ENCODE data around the gene INPP5D.

Gene INPP5D

DNA sequence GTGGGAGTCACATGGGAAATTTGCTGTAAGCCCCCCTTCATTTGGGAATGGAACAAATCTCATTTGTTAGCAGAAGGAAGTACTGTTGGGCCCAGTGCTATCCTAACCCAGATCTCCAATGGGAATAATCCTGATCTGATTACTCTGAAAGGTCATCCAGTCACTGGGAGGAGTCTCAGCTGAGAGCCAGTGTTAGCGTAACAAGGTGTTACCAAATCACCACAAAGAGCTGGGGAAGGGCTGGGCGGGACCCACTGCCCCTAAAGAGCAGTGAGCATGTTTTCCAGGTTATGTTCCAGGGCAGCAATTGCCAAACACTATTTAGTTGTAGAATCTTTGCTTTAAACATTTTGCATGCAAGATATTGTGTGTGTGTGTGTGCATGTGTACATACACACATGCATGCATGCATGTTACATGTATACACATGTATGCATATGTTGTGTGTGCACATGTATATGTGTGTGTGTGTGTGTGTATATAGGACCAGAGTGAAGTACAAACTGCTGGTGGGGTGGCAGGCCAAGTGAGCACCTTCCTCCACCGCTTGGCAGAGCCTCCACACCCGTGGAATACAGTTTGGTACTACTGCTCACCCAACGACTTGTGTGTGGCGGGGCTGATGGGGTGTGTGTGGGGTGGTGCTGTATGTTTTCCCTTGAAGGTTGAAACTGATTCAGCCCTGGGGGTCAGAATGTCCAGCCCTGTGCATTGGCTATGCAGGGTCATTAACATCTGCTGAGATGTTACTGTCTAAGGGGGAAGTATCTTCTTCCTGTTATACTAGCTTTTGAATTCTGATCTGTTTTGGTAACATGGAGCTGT, 15.2 kb downstream of the INPP5D start:
- peak; percentile 47 for DNase-seq (ENCODE audit: low spot score)

DNA sequence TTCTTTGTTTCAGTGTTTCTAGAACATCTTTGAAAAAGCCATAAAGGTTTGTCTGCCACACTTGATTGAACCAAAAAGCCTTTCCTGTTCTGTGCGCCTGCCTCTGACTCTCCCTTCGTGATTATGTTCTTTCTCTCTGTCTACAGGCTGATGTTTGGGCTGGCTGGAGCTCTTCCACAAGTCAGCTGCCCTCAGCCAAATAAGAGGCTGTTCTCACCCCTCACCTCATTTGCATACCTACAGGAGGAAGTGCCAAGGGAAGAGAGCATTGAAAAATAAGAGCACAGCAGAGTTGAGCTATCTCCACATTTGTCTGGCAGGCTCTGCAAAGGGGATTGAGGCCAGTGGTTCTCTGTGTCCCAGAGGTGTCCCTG, 15.8 kb downstream of the INPP5D start:
- peak; percentile 78 for DNase-seq (ENCODE audit: low spot score)

DNA sequence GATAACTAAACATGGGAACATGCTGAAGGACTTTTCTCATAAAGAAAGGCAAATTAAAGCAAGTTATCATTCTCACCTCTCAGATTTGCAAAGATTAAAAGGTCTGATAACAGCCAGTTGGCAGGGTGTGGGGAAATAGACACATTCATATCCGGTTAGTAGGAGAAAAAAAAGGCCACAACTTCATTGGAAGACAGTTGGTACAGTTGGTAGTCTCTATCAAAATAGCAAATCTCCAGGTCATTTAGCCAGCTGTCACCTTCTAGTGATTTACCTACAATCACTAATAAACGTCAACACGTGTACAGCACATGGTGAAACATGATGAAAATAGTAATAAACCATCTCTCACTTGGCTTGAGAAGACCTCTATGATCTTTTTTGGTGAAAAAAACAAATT, 16.6 kb downstream of the INPP5D start:
- DNase-seq (ENCODE audit: low spot score), result no peak

DNA sequence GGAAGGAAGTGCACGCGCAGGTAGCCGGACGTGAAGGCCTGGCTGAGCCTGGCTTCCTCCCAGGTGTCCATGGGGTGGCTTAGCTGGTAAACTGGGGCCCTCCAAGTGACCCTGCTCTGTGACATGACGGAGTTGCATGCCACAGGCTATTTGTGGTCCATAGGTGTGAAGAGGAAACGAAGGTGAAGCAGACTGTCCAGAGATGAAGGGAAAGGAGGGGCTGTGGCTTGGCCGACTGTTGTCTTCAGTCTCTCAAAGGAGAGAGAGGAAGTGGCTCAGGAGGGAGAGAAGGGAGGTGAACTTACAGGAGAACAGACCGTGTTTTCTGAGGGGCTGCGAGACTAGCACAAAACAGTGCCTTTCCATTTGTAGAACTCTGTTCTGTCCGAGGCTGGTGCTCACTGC, 19.3 kb downstream of the INPP5D start:
- DNase-seq (ENCODE audit: low spot score), result no peak

DNA sequence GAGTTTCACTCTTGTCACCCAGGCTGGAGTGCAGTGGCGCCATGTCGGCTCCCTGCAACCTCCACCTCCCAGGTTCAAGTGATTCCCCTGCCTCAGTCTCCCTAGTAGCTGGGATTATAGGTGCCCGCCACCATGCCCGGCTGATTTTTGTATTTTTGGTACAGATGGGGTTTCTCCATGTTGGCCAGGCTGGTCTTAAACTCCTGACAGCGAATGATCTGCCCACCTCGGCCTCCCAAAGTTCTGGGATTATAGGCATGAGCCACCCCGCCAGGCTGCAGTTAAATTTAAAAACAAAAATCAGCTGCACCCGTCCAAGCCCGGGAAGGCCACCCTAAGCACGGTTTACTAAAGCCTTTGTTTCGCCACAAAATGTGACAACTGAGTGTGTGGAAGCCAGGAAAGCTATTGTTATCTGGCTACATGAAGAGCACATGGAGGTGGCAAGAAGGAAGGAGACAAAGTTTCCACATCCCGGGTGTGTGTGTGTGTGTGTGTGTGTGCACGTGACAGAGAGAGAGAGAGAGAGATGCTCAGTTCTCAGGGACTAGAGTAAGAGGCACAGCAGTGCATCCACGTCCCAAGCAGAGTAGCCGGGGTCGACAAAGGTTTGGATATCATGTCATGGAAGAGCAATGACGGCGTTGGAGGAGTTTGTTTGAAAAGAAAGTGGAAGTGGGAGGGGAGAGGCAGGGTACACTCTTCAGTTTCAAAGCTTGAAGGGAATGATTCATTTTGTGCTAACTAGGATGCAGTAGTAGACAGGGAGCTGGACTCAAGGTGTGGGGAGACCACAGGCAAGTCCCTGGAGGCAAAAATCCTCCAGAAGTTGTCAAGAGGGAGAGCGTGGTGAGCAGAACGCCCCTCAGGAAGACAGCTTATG, 20.1 kb downstream of the INPP5D start:
- no peak for DNase-seq (ENCODE audit: low spot score)

DNA sequence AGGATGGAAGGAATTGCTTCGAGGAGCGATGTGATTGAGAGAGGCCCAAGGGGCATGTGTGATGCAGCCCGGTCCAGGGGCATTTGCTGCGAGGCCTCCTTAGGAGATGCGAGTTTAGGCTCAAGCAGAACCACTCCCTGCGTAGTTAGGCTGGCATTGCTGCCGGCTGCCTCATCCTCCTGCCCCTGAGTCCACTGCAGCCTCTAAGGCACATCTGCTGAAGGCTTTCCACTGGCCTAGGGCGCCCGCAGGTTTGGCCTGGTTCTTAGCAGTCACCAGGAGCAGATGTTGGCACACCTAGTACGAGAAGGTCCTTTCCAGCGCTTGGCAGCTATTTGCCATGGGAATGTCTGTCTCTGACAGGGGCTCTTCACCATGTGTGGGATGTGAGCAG, 20.7 kb downstream of the INPP5D start:
- no peak for DNase-seq (ENCODE audit: low spot score)

DNA sequence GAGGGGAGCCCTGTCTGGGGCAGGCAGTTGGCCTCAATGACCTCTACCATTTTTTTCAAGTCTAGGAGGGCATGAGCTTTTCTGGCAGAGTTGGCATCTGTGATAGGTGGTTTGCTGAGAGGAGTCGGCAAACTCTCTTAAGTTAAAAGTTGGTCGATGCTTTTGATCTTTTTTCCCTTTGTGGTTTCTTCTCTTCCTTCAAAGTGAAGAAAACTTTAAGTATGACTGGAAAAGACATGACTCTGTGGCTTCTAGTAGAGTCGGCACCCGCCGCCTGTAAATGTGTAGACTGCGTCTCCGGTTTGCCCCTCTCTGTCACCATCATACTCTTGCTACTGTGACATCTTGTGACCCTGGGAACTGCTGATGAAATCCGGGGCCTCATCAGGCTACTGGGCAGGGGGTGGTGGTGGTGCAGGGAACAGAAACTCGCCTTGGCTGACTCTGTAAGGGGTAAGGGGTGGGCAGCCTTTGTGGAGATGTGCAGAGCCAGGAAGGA, 21.1 kb downstream of the INPP5D start:
- DNase-seq (ENCODE audit: low spot score), result no peak

DNA sequence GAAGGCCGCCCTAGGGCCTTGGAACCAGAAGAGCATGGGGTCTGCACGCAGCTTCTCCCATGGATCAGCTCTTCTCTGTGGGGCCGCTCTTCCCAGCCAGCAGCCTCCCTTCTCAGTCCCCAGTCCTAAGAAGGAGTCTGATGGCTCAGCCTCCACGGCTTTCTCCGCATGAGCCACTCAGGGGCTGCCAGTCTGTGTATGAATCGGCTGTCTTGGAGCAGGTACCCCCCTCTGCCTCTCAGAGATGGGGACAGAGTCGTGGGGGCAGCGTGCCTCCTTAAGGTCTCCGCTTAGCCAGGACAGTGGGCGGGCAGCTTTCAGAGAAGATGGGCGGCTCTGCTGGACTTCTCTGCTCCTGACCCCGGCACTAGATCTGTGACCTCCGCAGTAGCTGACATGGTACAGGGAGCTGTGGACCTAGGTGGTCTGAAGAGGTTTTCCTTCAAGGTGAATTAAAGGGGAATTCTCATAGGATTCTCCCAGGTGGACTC, 21.6 kb downstream of the INPP5D start:
- DNase-seq (ENCODE audit: low spot score), result no peak

DNA sequence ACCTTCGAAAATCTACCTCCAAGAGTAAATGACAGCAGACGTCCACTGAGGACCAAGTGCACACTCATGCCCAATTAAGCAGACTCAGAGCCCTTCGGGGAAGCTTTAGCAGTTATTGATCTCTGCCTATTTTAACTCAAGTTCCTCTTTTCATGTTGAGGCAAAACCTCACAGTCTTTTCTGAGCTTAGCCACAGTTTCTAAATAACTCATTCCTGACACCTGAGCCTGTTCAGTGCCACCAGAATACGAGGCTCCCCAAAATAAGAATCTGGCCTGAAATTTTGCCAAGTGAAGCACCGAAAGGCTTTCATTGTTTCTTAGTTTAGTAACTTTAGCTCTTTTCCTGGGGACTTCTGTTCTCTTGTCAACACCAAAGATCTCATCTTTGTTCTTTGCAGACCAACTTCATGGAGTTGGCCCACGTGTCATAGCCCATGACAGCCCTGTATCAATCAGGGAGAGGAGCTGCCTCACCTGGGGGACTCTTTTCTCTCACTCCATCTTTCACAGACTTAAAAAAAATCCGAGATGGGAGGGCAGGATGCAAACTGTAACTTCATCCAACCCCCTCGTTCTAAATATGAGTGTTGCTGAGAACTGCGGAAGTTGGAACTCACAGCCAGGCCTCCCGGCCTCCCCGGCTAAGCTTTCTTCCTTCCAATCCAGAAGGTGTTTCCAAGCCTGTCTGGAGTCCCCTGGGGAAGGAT, 22.2 kb downstream of the INPP5D start:
- no peak for DNase-seq (ENCODE audit: low spot score)

DNA sequence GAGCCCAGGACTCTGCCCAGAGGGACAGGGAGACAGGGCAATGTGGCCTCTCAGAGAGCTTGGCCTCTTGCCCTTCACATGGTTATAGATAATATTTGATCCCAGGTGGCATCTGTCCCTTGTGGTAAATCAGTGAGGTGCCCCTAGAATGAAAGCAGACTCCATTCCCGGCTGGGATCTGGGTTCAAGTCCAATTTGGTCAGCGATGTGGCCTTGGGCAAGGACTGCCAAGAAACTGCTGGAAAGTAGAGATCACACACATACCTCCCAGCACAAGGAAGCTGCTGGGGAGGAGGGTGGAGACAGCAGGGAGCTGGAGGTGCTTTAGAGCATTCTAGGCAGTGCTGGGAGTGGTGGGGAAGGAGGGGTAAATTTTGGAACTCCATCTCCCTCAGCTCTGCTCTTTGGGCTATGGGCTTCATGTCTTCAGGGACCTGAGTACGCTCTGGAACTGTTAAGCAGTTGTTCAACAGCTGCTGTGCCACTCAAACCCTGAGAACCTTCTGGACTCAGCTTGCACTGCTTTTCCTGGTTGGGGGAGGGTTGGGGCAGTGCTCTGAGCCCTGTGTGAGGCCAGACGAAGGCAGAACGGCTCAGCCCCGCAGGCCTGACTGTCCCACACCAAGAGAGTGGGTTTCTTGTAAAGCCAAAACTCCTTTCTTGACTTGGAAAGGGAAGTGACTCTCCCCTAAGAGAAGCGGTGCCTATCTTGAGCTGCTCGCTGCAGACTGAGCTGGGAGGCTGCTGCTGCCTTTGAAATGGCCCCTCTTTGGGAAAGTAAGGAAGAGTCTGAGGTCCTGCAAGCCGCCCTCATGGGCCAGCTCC, 23.0 kb downstream of the INPP5D start:
- DNase-seq (ENCODE audit: low spot score), result no peak

DNA sequence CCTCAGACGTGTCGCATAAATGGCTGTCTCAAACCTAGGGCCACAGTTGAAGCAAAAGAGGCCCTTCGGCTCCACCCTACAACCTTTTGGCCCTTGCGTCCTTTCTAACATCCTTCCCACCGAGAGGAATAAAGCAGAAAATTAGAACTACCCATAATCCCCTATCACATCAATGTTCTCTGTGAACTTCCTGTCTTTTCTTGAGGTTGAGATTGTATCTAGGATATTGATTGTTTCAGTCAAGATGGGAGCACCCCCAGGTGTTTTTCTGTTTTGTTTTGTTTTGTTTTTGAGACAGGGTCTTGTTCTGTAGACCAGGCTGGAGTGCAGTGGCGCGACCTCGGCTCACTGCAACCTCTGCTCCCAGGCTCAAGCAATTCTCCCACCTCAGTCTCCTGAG, 23.6 kb downstream of the INPP5D start:
- no peak for DNase-seq (ENCODE audit: low spot score)

DNA sequence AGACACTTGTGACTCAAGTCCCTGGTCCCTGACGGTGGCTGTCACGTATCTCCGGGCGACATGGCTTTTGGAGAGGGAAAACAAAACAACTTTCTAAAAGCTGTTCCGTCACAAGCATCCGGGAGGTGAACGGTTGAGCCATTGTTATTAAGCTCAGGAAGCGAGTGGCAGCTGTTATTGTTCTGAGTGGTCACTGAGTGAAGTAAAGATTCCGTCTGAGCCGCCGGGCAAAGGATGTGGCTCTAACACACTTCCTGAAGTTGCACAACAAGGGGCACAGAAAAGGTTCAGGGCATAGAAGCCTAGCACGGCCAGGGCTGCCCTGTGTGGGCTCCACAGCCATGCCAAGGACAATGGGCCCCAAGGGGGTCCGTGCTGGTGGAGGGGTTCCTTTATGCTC, 24.3 kb downstream of the INPP5D start:
- no peak for DNase-seq (ENCODE audit: low spot score)

DNA sequence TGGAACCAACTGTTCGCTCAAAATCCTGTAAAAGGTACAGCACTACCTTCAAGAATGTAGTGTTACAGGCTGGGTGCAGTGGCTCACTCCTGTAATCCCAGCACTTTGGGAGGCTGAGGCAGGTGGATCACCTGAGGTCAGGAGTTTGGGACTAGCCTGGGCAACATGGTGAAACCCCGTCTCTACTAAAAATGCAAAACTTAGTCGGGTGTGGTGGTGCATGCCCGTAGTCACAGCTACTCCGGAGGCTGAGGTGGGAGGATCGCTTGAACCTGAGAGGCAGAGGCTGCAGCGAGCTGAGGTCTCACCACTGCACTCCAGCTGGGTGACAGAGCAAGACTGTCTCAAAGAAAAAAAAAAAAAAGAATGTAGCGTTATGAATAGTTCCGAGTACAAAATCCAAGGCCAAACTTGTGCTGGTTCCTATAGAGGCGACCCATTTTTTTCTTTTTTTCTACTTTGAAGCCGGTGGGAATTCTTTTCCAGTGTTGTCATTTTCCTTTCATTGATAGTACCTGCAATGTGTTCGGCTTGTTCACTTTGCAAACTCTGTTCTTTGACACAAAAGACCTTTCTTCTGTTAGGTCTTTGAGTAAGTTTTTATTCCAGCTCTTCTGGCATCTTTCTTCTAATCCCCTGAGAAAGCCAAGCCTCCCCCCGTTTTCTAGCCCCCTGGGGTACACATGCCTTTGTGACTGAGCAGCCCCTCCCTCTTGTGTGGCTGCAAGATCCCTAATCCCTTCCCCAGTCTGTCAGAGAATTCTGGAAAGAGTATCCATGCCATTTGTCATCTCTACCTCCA, 25.1 kb downstream of the INPP5D start:
- DNase-seq (ENCODE audit: low spot score), result no peak

DNA sequence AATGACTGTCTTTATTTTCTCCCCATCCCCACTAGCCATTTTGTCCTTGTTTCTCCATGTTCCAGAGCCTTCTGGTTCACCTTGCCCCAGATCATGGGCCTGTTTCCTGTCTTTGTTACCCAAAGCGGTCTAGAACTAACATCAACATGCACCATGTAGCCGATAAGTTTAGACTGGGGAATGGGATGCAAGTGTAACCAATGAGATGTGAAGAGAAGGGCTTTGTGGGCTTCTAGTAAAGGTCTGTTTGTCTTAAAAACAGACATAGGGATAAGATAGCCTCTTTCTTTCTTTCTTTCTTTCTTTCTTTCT, 25.7 kb downstream of the INPP5D start:
- DNase-seq (ENCODE audit: low spot score), result no peak

DNA sequence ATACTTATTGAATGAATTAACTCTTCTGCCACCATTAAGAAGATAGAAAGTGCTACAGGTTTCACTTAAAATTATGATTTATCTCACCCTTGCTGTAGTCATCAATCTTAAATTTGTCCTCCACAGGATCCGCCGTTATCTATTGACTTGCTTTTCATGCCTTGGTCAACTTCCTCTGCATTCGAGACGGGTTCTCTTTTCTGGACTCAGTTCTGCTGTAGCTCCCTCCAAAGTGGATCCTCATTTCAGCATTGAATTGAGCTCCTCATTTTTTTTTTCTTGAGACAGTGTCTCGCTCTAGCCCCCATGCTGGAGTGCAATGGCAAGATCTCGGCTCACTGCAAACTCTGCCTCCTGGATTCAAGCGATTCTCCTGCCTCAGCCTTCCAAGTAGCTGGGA, 27.6 kb downstream of the INPP5D start:
- no peak for DNase-seq (ENCODE audit: low spot score)

DNA sequence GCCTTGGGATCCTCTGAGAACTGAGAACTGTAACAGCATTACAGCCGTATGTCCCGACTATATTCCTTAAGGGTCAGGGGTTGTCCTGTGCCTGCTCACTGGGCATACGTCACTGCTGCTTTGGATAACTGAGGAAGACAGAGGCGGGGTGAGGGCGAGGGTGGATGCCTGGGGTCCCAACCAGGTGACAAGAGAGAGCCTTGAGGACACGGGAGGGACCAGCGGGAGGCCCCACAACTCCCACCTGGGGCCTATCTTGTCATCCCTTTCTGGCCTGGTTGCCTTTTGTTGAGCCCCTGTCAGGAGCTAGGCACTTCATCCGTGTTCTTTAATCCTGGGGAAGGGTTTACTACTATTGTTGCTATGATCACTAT, 28.8 kb downstream of the INPP5D start:
- no peak for DNase-seq (ENCODE audit: low spot score)

DNA sequence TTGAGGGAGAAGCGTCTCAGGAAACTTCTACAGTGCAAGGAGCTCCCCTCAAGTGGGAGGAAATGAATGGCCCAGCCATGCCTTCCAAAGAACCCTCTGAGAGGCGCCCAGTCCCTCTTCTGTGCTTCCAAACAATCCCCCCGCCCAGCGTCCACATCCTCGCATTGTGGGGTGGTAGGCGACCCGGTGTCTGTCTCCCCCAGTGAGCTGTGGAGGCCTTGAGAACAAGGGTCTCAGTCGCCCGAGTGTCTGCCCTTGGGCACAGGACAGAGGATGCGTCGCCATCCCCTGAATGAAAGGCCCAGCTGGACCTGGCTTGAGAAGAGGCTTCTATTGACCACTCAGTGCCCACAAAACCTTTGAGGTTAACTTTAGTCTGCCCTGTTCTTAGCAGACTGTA, 29.7 kb downstream of the INPP5D start:
- DNase-seq (ENCODE audit: low spot score), result no peak

DNA sequence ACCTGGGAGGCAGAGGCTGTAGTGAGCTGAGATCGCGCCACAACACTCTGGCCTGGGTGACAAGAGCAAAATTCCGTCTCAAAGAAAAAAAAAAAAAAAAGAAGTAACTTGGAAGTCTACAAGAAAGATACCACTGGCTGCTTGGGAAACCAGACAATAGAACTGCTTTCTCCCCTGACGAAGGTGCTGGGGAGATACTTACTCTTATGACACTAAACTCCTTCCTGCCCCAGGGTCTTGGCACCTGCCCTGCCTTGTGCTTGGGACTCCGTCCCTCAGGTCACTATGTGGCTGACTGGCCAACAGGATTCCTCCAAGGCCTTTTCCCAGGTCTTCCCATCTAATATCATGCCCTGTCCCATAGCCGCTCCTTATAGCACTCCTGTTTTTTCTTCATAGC, 30.7 kb downstream of the INPP5D start:
- no peak for DNase-seq (ENCODE audit: low spot score)

DNA sequence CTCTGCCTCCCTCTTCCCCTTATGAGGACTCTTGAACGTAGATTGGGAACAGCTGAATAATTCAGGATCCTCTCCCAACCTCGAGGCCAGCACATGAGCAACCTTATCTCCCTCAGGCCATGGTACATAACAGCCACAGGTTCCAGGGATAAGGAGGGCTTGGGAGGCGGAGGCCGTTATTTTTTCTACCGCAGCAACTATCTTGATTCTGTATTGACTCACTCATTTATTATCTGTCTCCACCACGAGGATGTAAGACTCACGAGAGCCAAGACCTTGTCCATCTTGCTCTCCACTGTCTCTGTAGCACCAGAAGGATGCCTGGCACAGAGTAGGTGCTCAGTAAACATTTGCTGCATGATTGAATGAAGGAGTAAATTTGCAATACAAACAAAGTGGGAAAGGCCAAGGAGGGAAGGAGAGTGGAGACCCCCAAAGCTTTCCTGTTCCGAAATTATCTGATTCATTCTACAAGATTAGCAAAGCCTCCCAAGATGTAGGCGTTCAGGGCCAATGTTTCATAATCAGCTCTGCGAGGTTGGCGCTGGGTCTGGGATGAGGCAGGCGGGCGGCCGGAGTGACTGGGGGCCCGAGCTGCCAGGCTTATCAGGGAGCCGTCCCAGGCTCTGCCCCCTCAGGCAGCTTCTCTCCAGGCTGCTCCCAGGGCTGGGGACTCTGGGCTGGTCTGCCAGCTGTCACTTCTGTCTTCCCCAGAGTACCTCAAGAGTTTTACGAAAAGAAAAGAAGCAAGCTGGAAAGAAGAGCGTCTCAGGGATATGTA, 31.6 kb downstream of the INPP5D start:
- no peak for DNase-seq (ENCODE audit: low spot score)

Measured in germinal center (tissue), 1 donor.